Neutrophil (primary cell): ENCODE results near the gene ACTA2.
A peak's percentile ranks its signal among the peaks of the same experiment; 100 is the strongest.

ENCODE experiments used
- H3K27ac ChIP-seq: fragments of 200-600 bp; sonication (generic); 2 replicates; pipeline ENCODE4 v1.5.1; 2016; ENCODE audit warnings: mild to moderate bottlenecking, moderate library complexity
- H3K27me3 ChIP-seq: fragments of 200-600 bp; sonication (generic); 2 replicates; pipeline ENCODE4 v1.6.0; 2016; ENCODE audit warnings: mild to moderate bottlenecking
- H3K36me3 ChIP-seq: fragments of 200-600 bp; sonication (generic); 2 replicates; pipeline ENCODE4 v1.5.1; 2017
- H3K4me1 ChIP-seq, 2 experiments: fragments of 200-600 bp in 1 of 2; sonication (generic) in 1 of 2; 1 replicate in 1 of 2; 2 replicates in 1 of 2; pipeline versions ENCODE4 v1.5.1 to v1.6.1; 2013 to 2016; ENCODE audit warnings: low read depth in 1 of 2, low read length in 1 of 2, mild to moderate bottlenecking in 1 of 2, moderate library complexity in 1 of 2; ENCODE audit not compliant: control insufficient read depth in 1 of 2, insufficient read depth in 1 of 2
- H3K4me3 ChIP-seq, 2 experiments: fragments of 200-600 bp in 1 of 2; sonication (generic) in 1 of 2; 1 replicate in 1 of 2; 2 replicates in 1 of 2; pipeline ENCODE4 v1.5.1; 2013 to 2016; ENCODE audit warnings: low read depth in 1 of 2, low read length in 1 of 2, mild to moderate bottlenecking in 1 of 2, moderate library complexity in 1 of 2
- H3K9me3 ChIP-seq: fragments of 200-600 bp; sonication (generic); 2 replicates; pipeline ENCODE4 v1.5.1; 2016
- CTCF ChIP-seq: fragments of 200-600 bp; sonication (generic); IDR thresholded peaks from 2 replicates; pipeline ENCODE4 v1.5.1; 2016; ENCODE audit warnings: antibody characterized with exemption

ACTA2 gene

DNA sequence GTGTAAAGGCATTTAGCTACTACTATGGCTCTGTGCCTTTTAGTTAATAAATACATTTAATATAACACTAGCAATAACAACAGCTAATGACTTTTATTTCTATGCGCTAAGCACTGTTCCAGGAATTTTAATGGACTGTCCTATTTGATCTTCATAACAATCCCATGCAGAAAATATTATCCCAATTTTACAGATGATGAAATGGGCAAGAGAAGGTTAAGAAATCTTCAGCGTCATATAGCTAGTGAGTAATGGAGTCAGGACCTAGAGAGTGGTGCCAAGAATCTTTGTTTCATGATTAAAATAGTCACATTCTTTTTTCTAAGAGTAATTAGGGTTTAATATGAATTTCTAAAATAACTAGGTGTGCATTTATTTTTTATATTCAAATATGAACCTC is 32.4 kb downstream of the ACTA2 start:
- Histone ChIP-seq H3K9me3 (no peaks in the 10 kb centered on the region), H3K27me3 (no peaks in the 10 kb centered on the region)

DNA sequence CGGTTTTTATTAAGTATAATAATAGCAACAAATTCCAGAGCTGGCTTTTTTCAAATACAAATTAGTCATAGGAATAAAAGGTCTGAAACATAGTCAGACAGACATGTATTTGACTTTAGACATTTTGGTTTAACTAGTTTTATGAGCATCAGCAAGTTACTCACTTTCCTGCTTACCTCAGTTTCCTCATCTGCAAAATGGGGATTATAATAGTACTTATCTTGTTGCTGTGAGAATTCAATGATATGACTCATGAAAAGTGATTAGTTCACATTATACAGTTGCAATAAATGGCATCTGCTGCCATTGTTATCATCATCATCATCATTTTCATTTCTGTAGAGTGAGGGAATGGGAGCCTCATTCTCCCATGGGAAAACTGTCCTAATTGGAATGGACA is 33.5 kb downstream of the ACTA2 start:
- Histone ChIP-seq H3K27me3 (no peaks in the 10 kb centered on the region), H3K27ac (no peak overlapping the region), H3K9me3 (no peaks in the 10 kb centered on the region), H3K36me3 (no peaks in the 10 kb centered on the region), H3K4me3 (no peak overlapping the region), H3K4me1 (peaks cover 17 to 19% of the 10 kb centered on the region in 2 experiments)
- no peak for TF ChIP-seq CTCF

More for the DNA sequence above, 32.4 kb downstream of the ACTA2 start:
- H3K4me3 ChIP-seq: no peak overlapping the region
- TF ChIP-seq CTCF: no peak
- no peak overlapping the region for H3K27ac ChIP-seq
- peaks cover 11 to 14% of the 10 kb centered on the region in 2 experiments for H3K4me1 ChIP-seq
- H3K36me3 ChIP-seq: no peaks in the 10 kb centered on the region

GRCh38 chr10:88918191-88918905 is 34.2 kb downstream of the ACTA2 start:
- TF ChIP-seq CTCF: no peak
- Histone ChIP-seq H3K4me1 (peaks cover 17 to 19% of the 10 kb centered on the region in 2 experiments), H3K4me3 (no peak overlapping the region), H3K9me3 (no peaks in the 10 kb centered on the region), H3K36me3 (peaks cover 5% of the 10 kb centered on the region), H3K27me3 (no peaks in the 10 kb centered on the region), H3K27ac (no peak overlapping the region)

DNA sequence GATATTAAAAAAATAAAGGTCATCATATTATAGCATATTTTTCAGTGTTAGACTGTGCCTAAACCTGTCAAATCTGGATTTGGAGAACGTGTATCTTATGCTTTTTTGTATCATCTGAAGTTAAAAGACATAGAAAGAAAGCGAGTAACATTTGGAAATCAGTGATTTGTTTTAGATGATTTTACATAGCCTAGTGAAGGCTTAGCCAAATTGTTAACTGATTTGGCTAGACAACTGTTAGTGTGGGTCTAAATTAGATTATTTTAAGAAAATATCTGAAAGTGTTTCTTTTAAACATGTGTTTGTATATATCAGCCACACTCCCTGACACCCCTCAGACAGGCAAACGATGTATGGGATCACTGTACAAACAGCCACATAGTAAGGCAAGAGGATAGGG is 35.6 kb downstream of the ACTA2 start:
- no peaks in the 10 kb centered on the region for H3K27me3 ChIP-seq
- TF ChIP-seq CTCF: no peak
- no peak overlapping the region for H3K4me3 ChIP-seq
- no peaks in the 10 kb centered on the region for H3K9me3 ChIP-seq
- H3K4me1 ChIP-seq: peaks cover 17 to 19% of the 10 kb centered on the region in 2 experiments
- peaks cover 10% of the 10 kb centered on the region for H3K36me3 ChIP-seq
- H3K27ac ChIP-seq: no peak overlapping the region

- no peak overlapping the region for H3K4me3 ChIP-seq
- no peaks in the 10 kb centered on the region for H3K27me3 ChIP-seq
- peak overlapping the region; percentile 45 for H3K27ac ChIP-seq
- no peak for TF ChIP-seq CTCF
- H3K9me3 ChIP-seq: no peaks in the 10 kb centered on the region
- H3K4me1 ChIP-seq: peaks cover 17 to 19% of the 10 kb centered on the region in 2 experiments
- peaks cover 10% of the 10 kb centered on the region for H3K36me3 ChIP-seq
These were observed 36.3 kb downstream of the ACTA2 start for GRCh38 chr10:88916231-88916630.
